OCI-LY7 (cell line): ENCODE results near the gene HERPUD2. TPM values are rescaled to one million over a fixed set of nuclear protein-coding genes. Genes with fewer than 3 reads are reported as not detected.
A peak's percentile ranks its signal among the peaks of the same experiment; 100 is the strongest.

Experiments used
- BruUV-seq: library from RNA; stranded (reverse); fragments of 400-500 nt; replicated peaks from 2 replicates; lab custom pipeline; 2021; lab: Mats Ljungman, UMichigan
- CTCF ChIA-PET: fragments of 300-600 bp; sonication (Branson Sonifier 250); formaldehyde crosslinking; loops from one replicate; lab custom pipeline; 2022; ENCODE audit warnings: antibody characterized with exemption; ENCODE audit not compliant: unreplicated experiment; lab: Charles Lee
- POLR2A ChIA-PET: fragments of 300-600 bp; sonication (Branson Sonifier 250); formaldehyde crosslinking; loops from one replicate; lab custom pipeline; 2022; ENCODE audit warnings: antibody characterized with exemption; lab: Charles Lee
- DNase-seq: peaks from one replicate; pipeline ENCODE4 v3.0.0-alpha.2; 2015; ENCODE audit warnings: low spot score
- H2AFZ ChIP-seq: fragments of 200-600 bp; sonication (generic), shearing (Covaris generic); 2 replicates; pipeline ENCODE4 v1.6.1; 2014; ENCODE audit warnings: mild to moderate bottlenecking, antibody characterized with exemption, low read length, moderate library complexity
- H3K27ac ChIP-seq: fragments of 200-600 bp; sonication (generic); 2 replicates; pipeline ENCODE4 v1.5.1; 2014; ENCODE audit warnings: mixed run types, low read depth, mild to moderate bottlenecking, moderate library complexity, low read length, inconsistent platforms; ENCODE audit not compliant: poor library complexity, severe bottlenecking
- H3K36me3 ChIP-seq: fragments of 200-600 bp; sonication (generic); 2 replicates; pipeline ENCODE4 v1.6.1; 2014; ENCODE audit warnings: mild to moderate bottlenecking, antibody characterized with exemption, low read length, moderate library complexity, mixed read lengths; ENCODE audit not compliant: insufficient read depth
- H3K4me1 ChIP-seq: fragments of 200-600 bp; sonication (generic); 2 replicates; pipeline ENCODE4 v1.5.1; 2014; ENCODE audit warnings: mild to moderate bottlenecking, low read length; ENCODE audit not compliant: insufficient read depth, poor library complexity, severe bottlenecking
- H3K4me2 ChIP-seq: fragments of 200-600 bp; sonication (generic); 2 replicates; pipeline ENCODE4 v1.6.1; 2014; ENCODE audit warnings: mild to moderate bottlenecking, low read length
- H3K4me3 ChIP-seq: fragments of 200-600 bp; sonication (generic); 2 replicates; pipeline ENCODE4 v1.5.1; 2014; ENCODE audit warnings: mild to moderate bottlenecking, low read depth, low read length; ENCODE audit not compliant: poor library complexity, severe bottlenecking
- H3K79me2 ChIP-seq: fragments of 200-600 bp; sonication (generic); 2 replicates; pipeline ENCODE4 v1.6.1; 2016; ENCODE audit warnings: low read depth, mild to moderate bottlenecking, low read length, moderate library complexity, mixed read lengths; ENCODE audit not compliant: insufficient read depth
- H3K9me2 ChIP-seq: fragments of 200-600 bp; sonication (generic); 2 replicates; pipeline ENCODE4 v1.6.1; 2016; ENCODE audit warnings: mild to moderate bottlenecking, low read length, mixed read lengths; ENCODE audit not compliant: insufficient read depth
- H3K9me3 ChIP-seq: fragments of 200-600 bp; sonication (generic); 2 replicates; pipeline ENCODE4 v1.6.1; 2014; ENCODE audit warnings: mild to moderate bottlenecking, mixed run types, low read length, mixed read lengths
- H4K20me1 ChIP-seq: fragments of 200-600 bp; sonication (generic); 2 replicates; pipeline ENCODE4 v1.6.1; 2014; ENCODE audit warnings: mild to moderate bottlenecking, antibody characterized with exemption, low read length, moderate library complexity, mixed read lengths; ENCODE audit not compliant: insufficient read depth
- CTCF ChIP-seq: fragments of 200-600 bp; sonication (generic); conservative IDR thresholded peaks from 2 replicates; pipeline ENCODE4 v1.5.1; 2014; ENCODE audit warnings: mild to moderate bottlenecking, antibody characterized with exemption, low read length, moderate library complexity, mixed read lengths
- EZH2phosphoT487 ChIP-seq: fragments of 200-600 bp; sonication (generic); IDR thresholded peaks from 2 replicates; pipeline ENCODE4 v1.6.1; 2018; ENCODE audit warnings: low read depth, borderline replicate concordance, mild to moderate bottlenecking, mixed run types, antibody characterized with exemption, low read length, moderate library complexity, mixed read lengths
- intact Hi-C: fragments of 100-400 bp; cut with micrococcal nuclease; formaldehyde crosslinking; loops from one replicate; pipeline ENCODE4 v1.10.0; 2022; ENCODE audit not compliant: unreplicated experiment
- total RNA-seq, 2 experiments: library from RNA; depleted of rRNA in 1 of 2; stranded (reverse); fragments of >200 nt in 1 of 2; shearing (Covaris generic) in 1 of 2; gene quantifications; 2 replicates each; pipeline ENCODE4 v1.2.3, GENCODE V29; 2014 to 2022

The HERPUD2 gene
- total RNA-seq, 2 experiments from 2014 or later = 11.9 to 20.6 TPM

GRCh38 chr7:35630024-35630972 lies 64.6 kb downstream of the HERPUD2 start:
- no peaks in the 10 kb centered on the region for H3K9me2 ChIP-seq
- intact Hi-C loops = no loop called here
- no peak overlapping the region for H3K4me3 ChIP-seq
- H3K4me1 ChIP-seq = no peaks in the 10 kb centered on the region
- peaks cover 35% of the 10 kb centered on the region for H3K36me3 ChIP-seq
- no peak for DNase-seq
- H3K79me2 ChIP-seq = no peaks in the 10 kb centered on the region
- ChIA-PET CTCF (no interaction called here), POLR2A (interaction anchor here (0.6 kb wide), 2 partner anchors 367 to 845 kb away, joined by 3 to 4 read pairs; no protein-coding TSS in a partner anchor)
- TF ChIP-seq CTCF (no peak), EZH2phosphoT487 (no peak)
- no peak overlapping the region for H2AFZ ChIP-seq
- no peak overlapping the region for H3K27ac ChIP-seq
- no TSS peak for BruUV-seq
- H3K4me2 ChIP-seq = no peak overlapping the region
- H3K9me3 ChIP-seq = no peaks in the 10 kb centered on the region
- H4K20me1 ChIP-seq = no peaks in the 10 kb centered on the region

- CTCF ChIA-PET = no interaction called here
- intact Hi-C loops = loop anchor here (2.0 to 5.0 kb wide), 3 partner anchors 87 to 283 kb away; no protein-coding TSS in a partner anchor
- Histone ChIP-seq H3K9me2 (no peaks in the 10 kb centered on the region), H3K4me1 (no peaks in the 10 kb centered on the region), H3K79me2 (no peaks in the 10 kb centered on the region), H3K9me3 (no peaks in the 10 kb centered on the region), H3K27ac (no peak overlapping the region), H3K4me2 (no peak overlapping the region), H4K20me1 (no peaks in the 10 kb centered on the region), H2AFZ (no peak overlapping the region), H3K4me3 (no peak overlapping the region), H3K36me3 (no peaks in the 10 kb centered on the region)
- TF ChIP-seq EZH2phosphoT487 (no peak), CTCF (peak; percentile 93)
- DNase-seq = peak; percentile 62
- POLR2A ChIA-PET = interaction anchor here (0.9 to 2.2 kb wide), 6 partner anchors 11 to 285 kb away, joined by 3 to 8 read pairs (median 4); no protein-coding TSS in a partner anchor
- BruUV-seq = no TSS peak
Observed at GRCh38 chr7:35624299-35625186, 70.4 kb downstream of the HERPUD2 start.
